HepG2 (cell line): Measurements from ENCODE around the gene SEZ6L.

Source experiments
- TF ChIP-seq, protein P1 (sequence below): sonication (generic); formaldehyde crosslinking; IDR thresholded peaks from 2 replicates; pipeline ENCODE4 v1.4.0; 2020; ENCODE audit warnings: missing genetic modification reagents
- TF ChIP-seq, protein P2 (sequence below): IDR thresholded peaks from 2 replicates; pipeline ENCODE4 v1.6.1; 2016; ENCODE audit warnings: missing genetic modification reagents, missing compliant biosample characterization

DNA sequence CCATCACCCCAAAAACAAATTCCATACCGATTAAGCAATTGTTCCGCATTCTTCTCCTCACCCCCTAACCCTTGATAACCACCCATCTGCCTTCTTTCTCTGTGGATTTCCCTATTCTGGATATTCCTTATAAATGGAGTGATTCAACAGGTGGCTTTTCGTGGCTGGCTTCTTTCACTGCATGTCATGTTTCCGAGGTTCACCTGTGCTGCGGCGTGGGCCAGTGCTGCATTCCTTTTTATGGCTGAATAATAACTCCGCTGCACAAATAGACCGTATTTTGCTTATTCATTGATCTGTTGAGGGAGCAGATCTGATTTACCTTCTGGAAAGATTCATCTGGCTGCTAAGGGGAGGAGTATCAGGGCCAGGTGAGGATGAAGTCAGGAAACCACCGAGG is 165.0 kb downstream of the SEZ6L start:
- TF ChIP-seq, protein P1, sequence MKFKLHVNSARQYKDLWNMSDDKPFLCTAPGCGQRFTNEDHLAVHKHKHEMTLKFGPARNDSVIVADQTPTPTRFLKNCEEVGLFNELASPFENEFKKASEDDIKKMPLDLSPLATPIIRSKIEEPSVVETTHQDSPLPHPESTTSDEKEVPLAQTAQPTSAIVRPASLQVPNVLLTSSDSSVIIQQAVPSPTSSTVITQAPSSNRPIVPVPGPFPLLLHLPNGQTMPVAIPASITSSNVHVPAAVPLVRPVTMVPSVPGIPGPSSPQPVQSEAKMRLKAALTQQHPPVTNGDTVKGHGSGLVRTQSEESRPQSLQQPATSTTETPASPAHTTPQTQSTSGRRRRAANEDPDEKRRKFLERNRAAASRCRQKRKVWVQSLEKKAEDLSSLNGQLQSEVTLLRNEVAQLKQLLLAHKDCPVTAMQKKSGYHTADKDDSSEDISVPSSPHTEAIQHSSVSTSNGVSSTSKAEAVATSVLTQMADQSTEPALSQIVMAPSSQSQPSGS (CRISPR knock-in tag): no peak
- TF ChIP-seq, protein P2, sequence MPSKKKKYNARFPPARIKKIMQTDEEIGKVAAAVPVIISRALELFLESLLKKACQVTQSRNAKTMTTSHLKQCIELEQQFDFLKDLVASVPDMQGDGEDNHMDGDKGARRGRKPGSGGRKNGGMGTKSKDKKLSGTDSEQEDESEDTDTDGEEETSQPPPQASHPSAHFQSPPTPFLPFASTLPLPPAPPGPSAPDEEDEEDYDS: no peak
